Heart left ventricle (tissue), 16 donors: ENCODE data around the gene KCNJ16. TPM values are rescaled to one million over a fixed set of nuclear protein-coding genes. Genes with fewer than 3 reads are reported as not detected.

Experiments
- ATAC-seq, 4 donors: fragments of 200-7000 bp; cut with Tn5 transposase; one replicate each; pipeline ENCODE4 v1.9.1; 2020 to 2022; ENCODE audit warnings: moderate library complexity in 4 of 4, mild to moderate bottlenecking in 3 of 4, moderate number of reproducible peaks in 1 of 4
- DNase-seq, 5 donors: peaks; one replicate each; pipeline ENCODE4 v3.0.0-alpha.2; 2020
- H3K27ac ChIP-seq, 12 donors: fragments of 200-600 bp; sonication (generic) in 4 of 12; one replicate each; pipeline versions ENCODE4 v1.5.0 to v1.8.0; 2016 to 2022; ENCODE audit warnings: mild to moderate bottlenecking in 2 of 12
- H3K27me3 ChIP-seq, 9 donors: fragments of 200-600 bp; sonication (generic) in 2 of 9; one replicate each; pipeline versions ENCODE4 v1.5.1 to v1.8.0; 2016 to 2022; ENCODE audit warnings: mild to moderate bottlenecking in 3 of 9
- H3K36me3 ChIP-seq, 9 donors: fragments of 200-600 bp; sonication (generic) in 2 of 9; one replicate each; pipeline versions ENCODE4 v1.5.0 to v1.8.0; 2018 to 2022; ENCODE audit warnings: mild to moderate bottlenecking in 2 of 9
- H3K4me1 ChIP-seq, 12 donors: fragments of 200-600 bp; sonication (generic) in 4 of 12; one replicate each; pipeline versions ENCODE4 v1.5.0 to v1.8.0; 2016 to 2022; ENCODE audit warnings: mild to moderate bottlenecking in 3 of 12
- H3K4me3 ChIP-seq, 12 donors: fragments of 200-600 bp; sonication (generic) in 4 of 12; one replicate each; pipeline versions ENCODE4 v1.5.0 to v1.8.0; 2017 to 2022; ENCODE audit warnings: mild to moderate bottlenecking in 9 of 12, moderate library complexity in 4 of 12
- H3K9me3 ChIP-seq, 12 donors: fragments of 200-600 bp; sonication (generic) in 4 of 12; one replicate each; pipeline versions ENCODE4 v1.5.0 to v1.8.0; 2016 to 2022; ENCODE audit warnings: mild to moderate bottlenecking in 1 of 12
- POLR2A ChIP-seq, 2 donors: fragments of 450-650 bp; IDR thresholded peaks; one replicate each; pipeline ENCODE4 v1.6.1; 2017; ENCODE audit warnings: antibody characterized with exemption in 2 of 2, mild to moderate bottlenecking in 2 of 2, moderate library complexity in 2 of 2
- WGBS, 4 donors: extraction: QIAGEN DNeasy Blood & Tissue Kit in 2 of 4; methylation state at CpG; one replicate each; pipeline versions ENCODE4 v1.1.5 to v1.1.7; 2013 to 2018; 5-methylcytosine and 5-hydroxymethylcytosine counted together
- intact Hi-C, 10 donors: fragments of 100-400 bp; cut with DNase I; formaldehyde crosslinking; loops; one replicate each; pipeline versions ENCODE4 v1.11.1 to v1.14.2; 2022
- polyA plus RNA-seq, 2 donors: library from polyadenylated mRNA; stranded (reverse); fragments of 200-250 nt; gene quantifications; one replicate each; pipeline ENCODE4 v1.2.3, GENCODE V29; 2013
- total RNA-seq, 9 donors: library from RNA; depleted of rRNA in 2 of 9; stranded (reverse); fragments of >200 nt in 2 of 9; fragmentation: NEBNext Ultra II Directional in 3 of 9; extraction: Animal tissue kit (Norgen Biotek cat#: 25700) in 3 of 9; gene quantifications; one replicate each; pipeline versions ENCODE4 v1.1.0 to v1.2.4, GENCODE V29; 2016 to 2023
- TF ChIP-seq, protein P1 (sequence below), 12 donors: fragments of 200-600 bp; sonication (generic) in 4 of 12; IDR thresholded peaks; one replicate each; pipeline versions ENCODE4 v1.5.0 to v1.8.0; 2018 to 2022; ENCODE audit warnings: antibody characterized with exemption in 12 of 12, mild to moderate bottlenecking in 5 of 12
- donor health status: ischemic (EF 13 %, LVEDD 7.1; RV severe dilation, severe dysfunction).
- donor health status: healthy with polysubstance abuse.
- donor health status: DM: no; HTN: yes; CAD: no.
- donor health status: DM: no; HTN: no; CAD: no.
- donor health status: ischemic (EF 25% LVEDD 6.9; RV normal size, moderate dysfunction).
- donor health status: ischemic (EF 25% LVEDD 5.7; RV mildly dilated, moderate dysfunction).
- donor health status: healthy.
- donor health status: DM: yes; HTN: yes; CAD: no.
- donor health status: ischemic (EF 35%, LVEDD 5.7; RV mildly dilated, moderate dysfunction).
- donor health status: nonischemic (EF 11% LVEDD 7.7; RV severe dilation, severe dysfunction).
- donor health status: DM: yes; HTN: yes; CAD: no.
- donor health status: PGD.
- donor health status: ischemic (EF 29% LVEDD 5.4; RV normal size, mild dysfunction).
- donor health status: nonischemic (EF 23%, LVEDD 6.1; RV moderate dilation, normal function).

The KCNJ16 gene
- total and polyA plus RNA-seq, 11 donors: 0.04 to 0.34 TPM; not detected in 9

DNA sequence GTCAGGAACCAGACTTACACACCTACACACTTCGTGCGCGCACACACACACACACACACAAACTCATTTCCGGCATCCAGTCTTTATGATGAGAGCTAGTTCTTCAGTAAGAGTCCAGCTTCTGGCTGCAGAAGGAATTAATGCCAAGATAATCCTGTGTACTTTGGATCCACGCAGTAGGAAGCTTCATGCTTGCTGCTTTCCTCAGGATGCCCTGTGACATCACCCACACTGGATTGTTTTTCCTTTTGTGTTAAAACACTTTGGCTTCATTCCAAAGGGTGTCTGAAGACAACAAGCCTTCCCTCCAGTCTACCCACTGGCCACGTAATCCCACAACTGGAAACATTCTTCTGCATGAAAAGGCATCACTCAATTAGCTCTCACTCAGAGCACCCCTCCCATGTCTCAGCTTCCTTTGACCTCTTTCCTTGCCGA lies 35.4 kb downstream of the KCNJ16 start:
- ATAC-seq (peak in 3 of 4 donors; percentile 55 to 90 (median 60)), DNase-seq (peak in 2 of 5 donors; percentile 32 to 44)
- Histone ChIP-seq H3K27ac (peak overlapping the region in 7 of 12 donors; percentile 2 to 54 (median 43)), H3K4me1 (peaks cover 0 to 26% (median 8%) of the 10 kb centered on the region in 12 donors), H3K4me3 (no peak overlapping the region), H3K9me3 (no peaks in the 10 kb centered on the region), H3K36me3 (no peaks in the 10 kb centered on the region), H3K27me3 (no peaks in the 10 kb centered on the region)
- TF ChIP-seq, protein P1, sequence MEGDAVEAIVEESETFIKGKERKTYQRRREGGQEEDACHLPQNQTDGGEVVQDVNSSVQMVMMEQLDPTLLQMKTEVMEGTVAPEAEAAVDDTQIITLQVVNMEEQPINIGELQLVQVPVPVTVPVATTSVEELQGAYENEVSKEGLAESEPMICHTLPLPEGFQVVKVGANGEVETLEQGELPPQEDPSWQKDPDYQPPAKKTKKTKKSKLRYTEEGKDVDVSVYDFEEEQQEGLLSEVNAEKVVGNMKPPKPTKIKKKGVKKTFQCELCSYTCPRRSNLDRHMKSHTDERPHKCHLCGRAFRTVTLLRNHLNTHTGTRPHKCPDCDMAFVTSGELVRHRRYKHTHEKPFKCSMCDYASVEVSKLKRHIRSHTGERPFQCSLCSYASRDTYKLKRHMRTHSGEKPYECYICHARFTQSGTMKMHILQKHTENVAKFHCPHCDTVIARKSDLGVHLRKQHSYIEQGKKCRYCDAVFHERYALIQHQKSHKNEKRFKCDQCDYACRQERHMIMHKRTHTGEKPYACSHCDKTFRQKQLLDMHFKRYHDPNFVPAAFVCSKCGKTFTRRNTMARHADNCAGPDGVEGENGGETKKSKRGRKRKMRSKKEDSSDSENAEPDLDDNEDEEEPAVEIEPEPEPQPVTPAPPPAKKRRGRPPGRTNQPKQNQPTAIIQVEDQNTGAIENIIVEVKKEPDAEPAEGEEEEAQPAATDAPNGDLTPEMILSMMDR (IDR thresholded peaks at IDR 0.05): no peak
- no peak for TF ChIP-seq POLR2A (IDR thresholded peaks at IDR 0.05)
- 46 to 62% (median 54%) methylated on average over 7 of the region's 7 CpGs for WGBS, 4 donors
- intact Hi-C loops: no loop called here

DNA sequence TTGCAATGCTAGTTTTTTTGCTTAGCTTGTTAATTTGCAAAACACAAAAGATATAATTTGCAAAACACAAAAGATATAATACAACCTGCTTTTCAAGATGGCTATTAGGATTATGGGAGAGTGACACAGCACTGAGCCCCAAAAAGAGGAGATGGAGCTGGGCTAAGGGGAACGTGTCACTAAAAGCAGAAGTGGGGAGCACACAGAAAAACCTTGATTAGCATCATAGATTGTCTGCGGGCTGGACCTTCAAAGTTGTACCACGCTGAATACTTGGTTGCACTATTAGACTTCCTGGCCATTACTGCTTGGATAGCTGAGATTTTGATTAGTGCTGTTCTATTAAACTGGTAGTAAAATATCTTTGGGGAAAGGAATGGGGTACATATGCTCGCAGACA lies 36.2 kb downstream of the KCNJ16 start:
- intact Hi-C loops: no loop called here
- H3K27ac ChIP-seq: peak overlapping the region in 1 of 12 donors; percentile 3
- TF ChIP-seq, protein P1 (IDR thresholded peaks at IDR 0.05): no peak
- no peak for TF ChIP-seq POLR2A (IDR thresholded peaks at IDR 0.05)
- H3K27me3 ChIP-seq: no peaks in the 10 kb centered on the region
- H3K4me1 ChIP-seq: peaks cover 0 to 26% (median 8%) of the 10 kb centered on the region in 12 donors
- H3K9me3 ChIP-seq: no peaks in the 10 kb centered on the region
- ATAC-seq: no peak
- no peaks in the 10 kb centered on the region for H3K36me3 ChIP-seq
- H3K4me3 ChIP-seq: no peak overlapping the region
- 83 to 94% (median 91%) methylated on average over 4 of the region's 4 CpGs for WGBS, 4 donors
- no peak for DNase-seq

DNA sequence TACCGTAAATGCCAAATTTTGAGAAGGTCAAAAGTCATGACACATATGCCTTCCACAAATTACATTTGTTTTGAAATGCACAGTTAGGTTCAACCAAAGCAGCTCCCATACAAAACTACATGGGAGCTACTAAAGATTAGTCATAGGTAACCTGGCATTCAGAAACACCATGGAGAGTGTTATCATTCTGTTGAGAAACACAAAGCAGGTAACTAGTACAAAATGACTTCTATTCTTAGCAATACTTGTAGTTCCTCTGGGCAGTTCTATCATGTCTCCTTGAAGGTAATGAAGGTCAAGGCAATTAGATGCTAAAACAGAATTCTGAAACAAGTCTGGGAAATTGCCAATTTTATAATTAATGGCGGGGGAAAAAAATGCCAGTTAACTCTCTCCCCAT lies 39.4 kb downstream of the KCNJ16 start:
- no peaks in the 10 kb centered on the region for H3K27me3 ChIP-seq
- H3K4me3 ChIP-seq: no peak overlapping the region
- DNase-seq (no peak), ATAC-seq (peak in 2 of 4 donors; percentile 55 to 79)
- TF ChIP-seq, protein P1 (IDR thresholded peaks at IDR 0.05): no peak
- no peak for TF ChIP-seq POLR2A (IDR thresholded peaks at IDR 0.05)
- peaks cover 0 to 22% (median 7%) of the 10 kb centered on the region in 12 donors for H3K4me1 ChIP-seq
- H3K9me3 ChIP-seq: peaks cover 0 to 13% (median 0%) of the 10 kb centered on the region in 12 donors
- intact Hi-C loops: no loop called here
- WGBS, 4 donors: 82 to 89% (median 86%) methylated on average over 2 of the region's 2 CpGs
- no peak overlapping the region for H3K27ac ChIP-seq
- no peaks in the 10 kb centered on the region for H3K36me3 ChIP-seq

DNA sequence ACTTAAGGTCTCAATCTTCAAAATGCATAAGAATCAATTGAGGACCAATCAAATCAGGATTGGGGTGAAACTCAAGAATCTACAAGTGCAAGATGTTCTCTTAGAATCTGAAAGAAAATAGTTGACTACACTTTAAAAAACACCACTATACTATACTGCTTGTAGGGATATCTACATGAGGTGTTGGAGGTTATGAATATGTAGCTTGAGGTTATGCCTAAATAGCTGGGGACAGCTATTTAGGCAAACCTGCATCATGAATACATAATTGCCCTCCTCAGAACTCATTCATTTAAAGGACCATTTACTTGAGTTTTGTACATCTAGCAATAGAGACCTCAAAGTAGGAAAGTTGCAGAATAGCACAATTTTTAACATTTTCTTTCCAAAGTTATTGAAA lies 40.1 kb downstream of the KCNJ16 start:
- Histone ChIP-seq H3K27me3 (no peaks in the 10 kb centered on the region), H3K9me3 (peaks cover 0 to 18% (median 0%) of the 10 kb centered on the region in 12 donors), H3K4me1 (peaks cover 0 to 15% (median under 1%) of the 10 kb centered on the region in 12 donors), H3K36me3 (no peaks in the 10 kb centered on the region), H3K27ac (no peak overlapping the region), H3K4me3 (no peak overlapping the region)
- TF ChIP-seq, protein P1 (IDR thresholded peaks at IDR 0.05): no peak
- TF ChIP-seq POLR2A (IDR thresholded peaks at IDR 0.05): no peak
- intact Hi-C loops: no loop called here
- no peak for DNase-seq
- no peak for ATAC-seq
